H9 (cell line): ENCODE results near the gene ZNF738. TPM values are rescaled to one million over a fixed set of nuclear protein-coding genes. Genes with fewer than 3 reads are reported as not detected.

Experiments
- DNase-seq: peaks from one replicate; pipeline ENCODE4 v3.0.0-alpha.2; 2017
- H2AFZ ChIP-seq: one replicate; pipeline ENCODE4 v1.6.1; 2013; ENCODE audit warnings: mild to moderate bottlenecking, low read length, control low read depth, moderate library complexity
- H2AK5ac ChIP-seq: 2 replicates; pipeline ENCODE4 v1.6.1; 2013; ENCODE audit warnings: low read length, control low read depth, mixed read lengths; ENCODE audit not compliant: insufficient read length
- H2BK120ac ChIP-seq: one replicate; pipeline ENCODE4 v1.6.1; 2013; ENCODE audit warnings: low read depth, mild to moderate bottlenecking, low read length, control low read depth, inconsistent platforms; ENCODE audit not compliant: poor library complexity, severe bottlenecking
- H2BK12ac ChIP-seq: 2 replicates; pipeline ENCODE4 v1.6.1; 2013; ENCODE audit warnings: low read length, control low read depth, mixed read lengths, low read depth; ENCODE audit not compliant: insufficient read length
- H2BK15ac ChIP-seq: 2 replicates; pipeline ENCODE4 v1.6.1; 2013; ENCODE audit warnings: low read depth, low read length, control low read depth
- H2BK20ac ChIP-seq: one replicate; pipeline ENCODE4 v1.6.1; 2013; ENCODE audit warnings: low read depth, mild to moderate bottlenecking, low read length, control low read depth, inconsistent platforms; ENCODE audit not compliant: poor library complexity, severe bottlenecking
- H2BK5ac ChIP-seq: 2 replicates; pipeline ENCODE4 v1.6.1; 2013; ENCODE audit warnings: low read length, control low read depth, mixed read lengths; ENCODE audit not compliant: insufficient read length
- H3K14ac ChIP-seq: 2 replicates; pipeline ENCODE4 v1.6.1; 2013; ENCODE audit warnings: low read length, control low read depth; ENCODE audit not compliant: insufficient read depth
- H3K18ac ChIP-seq: 2 replicates; pipeline ENCODE4 v1.6.1; 2013; ENCODE audit warnings: low read depth, mild to moderate bottlenecking, mixed read lengths, low read length, control low read depth; ENCODE audit not compliant: insufficient read length
- H3K23ac ChIP-seq: 2 replicates; pipeline ENCODE4 v1.6.1; 2013; ENCODE audit warnings: low read length, control low read depth, mixed read lengths, low read depth; ENCODE audit not compliant: insufficient read length
- H3K23me2 ChIP-seq: 2 replicates; pipeline ENCODE4 v1.6.1; 2013; ENCODE audit warnings: low read depth, mild to moderate bottlenecking, mixed read lengths, low read length, control low read depth; ENCODE audit not compliant: insufficient read length, poor library complexity, severe bottlenecking
- H3K27ac ChIP-seq: 2 replicates; pipeline ENCODE4 v1.5.1; 2013; ENCODE audit warnings: low read length, control low read depth, mixed read lengths, low read depth; ENCODE audit not compliant: insufficient read length
- H3K27me3 ChIP-seq: 2 replicates; pipeline ENCODE4 v1.6.1; 2013; ENCODE audit warnings: low read length, control low read depth, inconsistent platforms; ENCODE audit not compliant: insufficient read depth
- H3K4ac ChIP-seq: 2 replicates; pipeline ENCODE4 v1.6.1; 2013; ENCODE audit warnings: low read depth, mild to moderate bottlenecking, control low read depth, inconsistent platforms, low read length, moderate library complexity
- H3K4me1 ChIP-seq: 2 replicates; pipeline ENCODE4 v1.6.1; 2013; ENCODE audit warnings: low read length, control low read depth, inconsistent platforms; ENCODE audit not compliant: insufficient read depth
- H3K4me2 ChIP-seq: 2 replicates; pipeline ENCODE4 v1.6.1; 2013; ENCODE audit warnings: low read length, control low read depth, mixed read lengths; ENCODE audit not compliant: insufficient read length, insufficient read depth
- H3K56ac ChIP-seq: 2 replicates; pipeline ENCODE4 v1.6.1; 2013; ENCODE audit warnings: low read depth, mild to moderate bottlenecking, mixed read lengths, low read length, control low read depth; ENCODE audit not compliant: insufficient read length
- H3K79me1 ChIP-seq: 2 replicates; pipeline ENCODE4 v1.6.1; 2013; ENCODE audit warnings: low read depth, mild to moderate bottlenecking, moderate library complexity, low read length, control low read depth, inconsistent platforms; ENCODE audit not compliant: insufficient read depth, poor library complexity, severe bottlenecking
- H3K79me2 ChIP-seq: 2 replicates; pipeline ENCODE4 v1.6.1; 2013; ENCODE audit warnings: low read length, control low read depth, inconsistent platforms; ENCODE audit not compliant: insufficient read depth
- H3K9ac ChIP-seq: 2 replicates; pipeline ENCODE4 v1.6.1; 2013; ENCODE audit warnings: low read length, control low read depth, mixed read lengths; ENCODE audit not compliant: insufficient read length; ENCODE audit errors: extremely low read depth
- H3K9me3 ChIP-seq: one replicate; pipeline ENCODE4 v1.6.1; 2013; ENCODE audit warnings: low read depth, low read length, inconsistent platforms; ENCODE audit not compliant: control insufficient read depth
- H3T11ph ChIP-seq: one replicate; pipeline ENCODE4 v1.6.1; 2013; ENCODE audit warnings: mild to moderate bottlenecking, low read length, control low read depth, inconsistent platforms
- H4K20me1 ChIP-seq: one replicate; pipeline ENCODE4 v1.6.1; 2013; ENCODE audit not compliant: control insufficient read depth, insufficient read length, insufficient read depth
- H4K5ac ChIP-seq: 2 replicates; pipeline ENCODE4 v1.6.1; 2013; ENCODE audit warnings: low read depth, mild to moderate bottlenecking, mixed read lengths, low read length, control low read depth; ENCODE audit not compliant: insufficient read length
- H4K8ac ChIP-seq: replicated peaks from 2 replicates; pipeline ENCODE4 v1.6.1; 2013; ENCODE audit warnings: low read length, control low read depth, mixed read lengths, low read depth; ENCODE audit not compliant: insufficient read length
- H4K91ac ChIP-seq: 2 replicates; pipeline ENCODE4 v1.6.1; 2013; ENCODE audit warnings: low read depth, mild to moderate bottlenecking, moderate library complexity, mixed read lengths, low read length, control low read depth; ENCODE audit not compliant: insufficient read length
- H3K27ac Mint-ChIP-seq, 3 experiments: 2 replicates in 2 of 3; 3 replicates in 1 of 3; pipeline ENCODE4 v1.8.0; 2020 to 2021; ENCODE audit warnings: mixed read lengths in 3 of 3, mild to moderate bottlenecking in 1 of 3, moderate library complexity in 1 of 3
- H3K27me3 Mint-ChIP-seq: 2 replicates; pipeline ENCODE4 v1.8.0; 2021; ENCODE audit warnings: low read depth, mild to moderate bottlenecking, moderate library complexity, mixed read lengths
- H3K36me3 Mint-ChIP-seq, 3 experiments: 2 replicates in 2 of 3; 3 replicates in 1 of 3; pipeline ENCODE4 v1.8.0; 2020 to 2021; ENCODE audit warnings: low read depth in 3 of 3, mixed read lengths in 3 of 3; ENCODE audit not compliant: insufficient read depth in 1 of 3
- H3K4me1 Mint-ChIP-seq, 2 experiments: 2 replicates each; pipeline ENCODE4 v1.8.0; 2020; ENCODE audit warnings: mixed read lengths in 2 of 2
- H3K4me3 Mint-ChIP-seq, 2 experiments: 2 replicates in 1 of 2; 3 replicates in 1 of 2; pipeline ENCODE4 v1.8.0; 2020 to 2021; ENCODE audit warnings: mild to moderate bottlenecking in 2 of 2, mixed read lengths in 2 of 2, moderate library complexity in 1 of 2
- H3K9me3 Mint-ChIP-seq, 2 experiments: 2 replicates in 1 of 2; 3 replicates in 1 of 2; pipeline ENCODE4 v1.8.0; 2020; ENCODE audit warnings: mild to moderate bottlenecking in 2 of 2, mixed read lengths in 2 of 2, moderate library complexity in 1 of 2
- WGBS: extraction: QIAGEN DNeasy Blood & Tissue Kit; methylation state at CpG from one replicate; pipeline ENCODE4 v1.1.7; 2013; ENCODE audit warnings: missing lambda C conversion rate, low lambda C conversion rate, mixed read lengths; ENCODE audit not compliant: insufficient read length; ENCODE audit errors: extremely low coverage; 5-methylcytosine and 5-hydroxymethylcytosine counted together
- total RNA-seq: library from RNA; stranded (reverse); gene quantifications from 2 replicates; pipeline ENCODE4 v1.2.1, GENCODE V29; 2021
- TF ChIP-seq, protein P1 (sequence below): fragments of 200-600 bp; sonication (generic); conservative IDR thresholded peaks from 3 replicates; pipeline ENCODE4 v1.8.0; 2021; ENCODE audit warnings: antibody characterized with exemption, mild to moderate bottlenecking

The ZNF738 gene
- total RNA-seq, 1 experiment from 2014 or later: 63.3 TPM

DNA sequence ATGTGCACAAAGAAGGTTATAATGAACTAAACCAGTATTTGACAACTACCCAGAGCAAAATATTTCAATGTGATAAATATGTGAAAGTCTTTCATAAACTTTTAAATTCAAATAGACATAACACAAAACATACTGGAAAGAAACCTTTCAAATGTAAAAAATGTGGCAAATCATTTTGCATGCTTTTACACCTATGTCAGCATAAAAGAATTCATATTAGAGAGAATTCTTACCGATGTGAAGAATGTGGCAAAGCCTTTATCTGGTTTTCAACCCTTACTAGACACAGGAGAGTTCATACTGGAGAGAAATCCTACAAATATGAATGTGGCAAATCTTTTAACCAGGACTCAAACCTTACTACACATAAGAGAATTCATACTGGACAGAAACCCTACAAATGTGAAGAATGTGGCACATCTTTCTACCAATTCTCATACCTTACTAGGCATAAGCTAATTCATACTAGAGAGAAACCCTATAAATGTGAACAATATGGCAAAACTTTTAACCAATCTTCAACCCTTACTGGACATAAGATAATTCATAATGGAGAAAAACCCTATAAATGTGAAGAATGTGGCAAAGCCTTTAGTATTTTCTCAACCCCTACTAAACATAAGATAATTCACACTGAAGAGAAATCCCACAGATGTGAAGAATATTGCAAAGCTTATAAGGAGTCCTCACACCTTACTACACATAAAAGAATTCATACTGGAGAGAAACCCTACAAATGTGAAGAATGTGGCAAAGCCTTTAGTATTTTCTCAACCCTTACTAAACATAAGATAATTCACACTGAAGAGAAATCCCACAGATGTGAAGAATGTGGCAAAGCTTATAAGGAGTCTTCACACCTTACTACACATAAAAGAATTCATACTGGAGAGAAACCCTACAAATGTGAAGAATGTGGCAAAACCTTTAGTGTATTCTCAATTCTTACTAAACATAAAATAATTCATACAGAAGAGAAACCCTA, 64.5 kb downstream of the ZNF738 start:
- Histone ChIP-seq H2BK120ac (no peak overlapping the region), H2AK5ac (no peak overlapping the region), H2BK12ac (no peak overlapping the region), H2AFZ (no peak overlapping the region), H3K4ac (no peak overlapping the region), H3K27me3 (no peaks in the 10 kb centered on the region), H3K4me2 (no peak overlapping the region), H3K23ac (no peak overlapping the region), H4K5ac (no peak overlapping the region), H3K18ac (no peak overlapping the region), H2BK15ac (no peak overlapping the region), H3K9ac (no peak overlapping the region), H3K56ac (no peak overlapping the region), H4K20me1 (no peaks in the 10 kb centered on the region), H3K14ac (no peak overlapping the region), H4K91ac (no peak overlapping the region), H4K8ac (no peak overlapping the region), H2BK5ac (no peak overlapping the region), H3K79me2 (no peaks in the 10 kb centered on the region), H3K4me1 (no peaks in the 10 kb centered on the region), H3K23me2 (no peaks in the 10 kb centered on the region), H3T11ph (no peak overlapping the region), H3K27ac (no peak overlapping the region), H2BK20ac (no peak overlapping the region), H3K79me1 (no peaks in the 10 kb centered on the region), H3K9me3 (peaks cover 52% of the 10 kb centered on the region)
- Mint-ChIP-seq H3K27ac (no peak overlapping the region), H3K4me3 (no peak overlapping the region), H3K36me3 (peaks cover 65 to 83% (median 76%) of the 10 kb centered on the region in 3 experiments), H3K27me3 (no peaks in the 10 kb centered on the region; the same call in 1 of the 2 replicates), H3K4me1 (no peaks in the 10 kb centered on the region), H3K9me3 (peaks cover 82 to 85% of the 10 kb centered on the region in 2 experiments)
- no peak for DNase-seq
- WGBS: no CpG with 5 or more reads among the region's 1 CpG
- TF ChIP-seq, protein P1, sequence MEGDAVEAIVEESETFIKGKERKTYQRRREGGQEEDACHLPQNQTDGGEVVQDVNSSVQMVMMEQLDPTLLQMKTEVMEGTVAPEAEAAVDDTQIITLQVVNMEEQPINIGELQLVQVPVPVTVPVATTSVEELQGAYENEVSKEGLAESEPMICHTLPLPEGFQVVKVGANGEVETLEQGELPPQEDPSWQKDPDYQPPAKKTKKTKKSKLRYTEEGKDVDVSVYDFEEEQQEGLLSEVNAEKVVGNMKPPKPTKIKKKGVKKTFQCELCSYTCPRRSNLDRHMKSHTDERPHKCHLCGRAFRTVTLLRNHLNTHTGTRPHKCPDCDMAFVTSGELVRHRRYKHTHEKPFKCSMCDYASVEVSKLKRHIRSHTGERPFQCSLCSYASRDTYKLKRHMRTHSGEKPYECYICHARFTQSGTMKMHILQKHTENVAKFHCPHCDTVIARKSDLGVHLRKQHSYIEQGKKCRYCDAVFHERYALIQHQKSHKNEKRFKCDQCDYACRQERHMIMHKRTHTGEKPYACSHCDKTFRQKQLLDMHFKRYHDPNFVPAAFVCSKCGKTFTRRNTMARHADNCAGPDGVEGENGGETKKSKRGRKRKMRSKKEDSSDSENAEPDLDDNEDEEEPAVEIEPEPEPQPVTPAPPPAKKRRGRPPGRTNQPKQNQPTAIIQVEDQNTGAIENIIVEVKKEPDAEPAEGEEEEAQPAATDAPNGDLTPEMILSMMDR: no peak

Other genes starting within 250 kb of the ZNF738 start
- gene ZNF431, start 217.0 kb upstream of the ZNF738 start, total RNA-seq: 47.4 and 47.8 TPM in 2 replicates
- gene ZNF708, start 29.6 kb upstream of the ZNF738 start, total RNA-seq: 34.2 and 34.4 TPM in 2 replicates
- 23.4 and 26.4 TPM in 2 replicates for gene ZNF493, start 38.1 kb downstream of the ZNF738 start, total RNA-seq
- 11.2 and 12.1 TPM in 2 replicates for gene ZNF429, start 146.6 kb downstream of the ZNF738 start, total RNA-seq